NCI-H2227 (cell line): ENCODE results near the gene UGT3A1.
"Not testable (repeated sequence)": the region's sequence is repeated elsewhere in the genome, so short reads cannot be mapped to it uniquely, and the experiment has no call there.

ENCODE experiments used
- DNase-seq: peaks from one replicate; lab custom pipeline; 2025; ENCODE audit not compliant: unreplicated experiment; lab: John Stamatoyannopoulos, UW

UGT3A1 gene

GRCh38 chr5:35990941-35991611 lies at the start of gene UGT3A1:
Gene UGT3A1, minus strand, starts transcription at chr5:35991390. Its CDS starts 150 bp downstream, at chr5:35991240.
- no peak for DNase-seq

GRCh38 chr5:36035696-36036095 lies 44.5 kb upstream of the UGT3A1 start:
- DNase-seq, result no peak

GRCh38 chr5:36034536-36035134 lies 43.4 kb upstream of the UGT3A1 start:
- not testable (repeated sequence) for DNase-seq

GRCh38 chr5:36033486-36033885 lies 42.3 kb upstream of the UGT3A1 start:
- DNase-seq, result no peak

GRCh38 chr5:36033047-36033446 lies 41.9 kb upstream of the UGT3A1 start:
- DNase-seq, result no peak

- DNase-seq, result no peak
These were observed 40.0 kb upstream of the UGT3A1 start for GRCh38 chr5:36031223-36031622.

GRCh38 chr5:36029914-36030313 lies 38.7 kb upstream of the UGT3A1 start:
- no peak for DNase-seq

- no peak for DNase-seq
These were observed 37.8 kb upstream of the UGT3A1 start for GRCh38 chr5:36028816-36029465.

GRCh38 chr5:36027711-36028110 lies 36.5 kb upstream of the UGT3A1 start:
- no peak for DNase-seq

- no peak for DNase-seq
These were observed 35.7 kb upstream of the UGT3A1 start for GRCh38 chr5:36026706-36027465.

- DNase-seq, result not testable (repeated sequence)
These were observed 31.1 kb upstream of the UGT3A1 start for GRCh38 chr5:36022246-36022645.

GRCh38 chr5:36019584-36019983 lies 28.4 kb upstream of the UGT3A1 start:
- DNase-seq, result not testable (repeated sequence)

- no peak for DNase-seq
These were observed 26.4 kb upstream of the UGT3A1 start for GRCh38 chr5:36017622-36018021.

- no peak for DNase-seq
These were observed 25.8 kb upstream of the UGT3A1 start for GRCh38 chr5:36017004-36017403.

- DNase-seq, result no peak
These were observed 22.0 kb upstream of the UGT3A1 start for GRCh38 chr5:36013182-36013581.

- DNase-seq, result no peak
These were observed 18.5 kb upstream of the UGT3A1 start for GRCh38 chr5:36009698-36010097.

- DNase-seq, result no peak
These were observed 16.2 kb upstream of the UGT3A1 start for GRCh38 chr5:36007366-36007765.

- no peak for DNase-seq
These were observed 15.0 kb upstream of the UGT3A1 start for GRCh38 chr5:36006163-36006562.

GRCh38 chr5:36001032-36001431 lies 9.8 kb upstream of the UGT3A1 start:
- DNase-seq, result no peak

- DNase-seq, result no peak
These were observed 8.4 kb upstream of the UGT3A1 start for GRCh38 chr5:35999547-35999946.

GRCh38 chr5:35996076-35996475 lies 4.9 kb upstream of the UGT3A1 start:
- DNase-seq, result no peak

- DNase-seq, result no peak
These were observed 670 bp downstream of the UGT3A1 start for GRCh38 chr5:35990520-35990919.
